HCT116 (cell line): ENCODE data around the gene SHKBP1. TPM values are rescaled to one million over a fixed set of nuclear protein-coding genes. Genes with fewer than 3 reads are reported as not detected.

Source experiments
- ATAC-seq: fragments of 200-7000 bp; cut with Tn5 transposase; 2 replicates; pipeline ENCODE4 v1.9.1; 2020; ENCODE audit warnings: mild to moderate bottlenecking, moderate library complexity
- BruUV-seq: library from RNA; stranded (reverse); fragments of 400-500 nt; replicated peaks from 2 replicates; lab custom pipeline; 2021; lab: Mats Ljungman, UMichigan
- CTCF ChIA-PET: fragments of 300-600 bp; sonication (Branson Sonifier 250); formaldehyde crosslinking; loops from one replicate; lab custom pipeline; 2021; ENCODE audit warnings: antibody characterized with exemption; lab: Charles Lee
- POLR2A ChIA-PET: fragments of 300-600, 350-600 bp; sonication (Branson Sonifier 250); formaldehyde crosslinking; loops from one replicate; lab custom pipeline; 2021; ENCODE audit warnings: antibody characterized with exemption; lab: Charles Lee
- RAD21 ChIA-PET, 2 experiments: fragments of 300-600 bp; sonication (Branson Sonifier 250); formaldehyde crosslinking; loops; one replicate each; lab custom pipeline; 2023; ENCODE audit warnings: low total read pairs in 2 of 2; ENCODE audit not compliant: uncharacterized antibody in 2 of 2, unreplicated experiment in 2 of 2, low non-redundant PET in 1 of 2; lab: Charles Lee
- DNase-seq: peaks from one replicate; pipeline ENCODE4 v3.0.0-alpha.2; 2010; ENCODE audit warnings: low read depth, low spot score
- H2AFZ ChIP-seq: fragments of 200-600 bp; shearing (Covaris generic), sonication (generic); 2 replicates; pipeline ENCODE4 v1.6.1; 2017; ENCODE audit warnings: low read depth, mixed run types, mixed read lengths, antibody characterized with exemption, low read length; ENCODE audit not compliant: poor library complexity, severe bottlenecking
- H3K27ac ChIP-seq: 2 replicates; pipeline ENCODE4 v1.5.1; 2012; ENCODE audit warnings: low read depth, low read length
- H3K27me3 ChIP-seq: fragments of 200-600 bp; sonication (generic); 2 replicates; pipeline ENCODE4 v1.6.1; 2016; ENCODE audit warnings: mixed run types, low read length, mixed read lengths; ENCODE audit not compliant: insufficient read depth
- H3K36me3 ChIP-seq, 2 experiments: fragments of 200-500 bp in 1 of 2; fragments of 200-600 bp in 1 of 2; sonication (Bioruptor generic) in 1 of 2; sonication (generic) in 1 of 2; 2 replicates each; pipeline versions ENCODE4 v1.5.1 to v1.6.1; 2014 to 2016; ENCODE audit warnings: low read length in 2 of 2, inconsistent platforms in 1 of 2, mixed read lengths in 1 of 2, mixed run types in 1 of 2; ENCODE audit not compliant: insufficient read depth in 2 of 2, control insufficient read depth in 1 of 2
- H3K4me1 ChIP-seq, 2 experiments: fragments of 200-600 bp in 1 of 2; sonication (generic) in 1 of 2; 2 replicates each; pipeline versions ENCODE4 v1.5.1 to v1.6.1; 2012 to 2017; ENCODE audit warnings: low read length in 2 of 2, inconsistent platforms in 1 of 2, mild to moderate bottlenecking in 1 of 2, mixed read lengths in 1 of 2, mixed run types in 1 of 2, moderate library complexity in 1 of 2; ENCODE audit not compliant: insufficient read depth in 2 of 2, control insufficient read depth in 1 of 2
- H3K4me2 ChIP-seq: fragments of 200-600 bp; sonication (generic); 2 replicates; pipeline ENCODE4 v1.6.1; 2017; ENCODE audit warnings: mixed run types, low read length, mixed read lengths
- H3K4me3 ChIP-seq, 2 experiments: fragments of 200-600 bp in 1 of 2; sonication (generic) in 1 of 2; replicated peaks in 1 of 2; 2 replicates each; pipeline ENCODE4 v1.5.1; 2011 to 2016; ENCODE audit warnings: low read length in 2 of 2, control low read depth in 1 of 2, low read depth in 1 of 2, mild to moderate bottlenecking in 1 of 2, mixed read lengths in 1 of 2, mixed run types in 1 of 2
- H3K79me2 ChIP-seq: fragments of 200-600 bp; sonication (generic); 2 replicates; pipeline ENCODE4 v1.6.1; 2017; ENCODE audit warnings: mild to moderate bottlenecking, mixed run types, low read length, moderate library complexity, mixed read lengths; ENCODE audit not compliant: insufficient read depth
- H3K9ac ChIP-seq: fragments of 200-600 bp; sonication (generic); 2 replicates; pipeline ENCODE4 v1.6.1; 2016; ENCODE audit warnings: low read length, mixed read lengths
- H3K9me2 ChIP-seq: fragments of 200-600 bp; sonication (generic), shearing (Covaris generic); 2 replicates; pipeline ENCODE4 v1.6.1; 2017; ENCODE audit warnings: mixed run types, mild to moderate bottlenecking, moderate library complexity; ENCODE audit not compliant: insufficient read depth
- H3K9me3 ChIP-seq, 2 experiments: fragments of 200-500 bp in 1 of 2; fragments of 200-600 bp in 1 of 2; sonication (Bioruptor generic) in 1 of 2; sonication (generic) in 1 of 2; 2 replicates each; pipeline ENCODE4 v1.6.1; 2014 to 2017; ENCODE audit warnings: low read length in 2 of 2, mixed read lengths in 2 of 2, inconsistent platforms in 1 of 2, low read depth in 1 of 2, mild to moderate bottlenecking in 1 of 2, mixed run types in 1 of 2, moderate library complexity in 1 of 2; ENCODE audit not compliant: control insufficient read depth in 1 of 2, insufficient read depth in 1 of 2
- H4K20me1 ChIP-seq: fragments of 200-600 bp; sonication (generic), shearing (Covaris generic); 2 replicates; pipeline ENCODE4 v1.6.1; 2017; ENCODE audit warnings: mixed run types, mild to moderate bottlenecking, moderate library complexity; ENCODE audit not compliant: insufficient read depth
- CEBPB ChIP-seq: IDR thresholded peaks from 2 replicates; pipeline ENCODE4 v1.6.1; 2012; ENCODE audit warnings: low read depth
- EGR1 ChIP-seq: IDR thresholded peaks from 2 replicates; pipeline ENCODE4 v1.6.1; 2012; ENCODE audit warnings: low read depth
- EZH2phosphoT487 ChIP-seq: fragments of 200-600 bp; IDR thresholded peaks from 2 replicates; pipeline ENCODE4 v1.6.1; 2018; ENCODE audit warnings: antibody characterized with exemption, borderline replicate concordance
- TCF7L2 ChIP-seq: IDR thresholded peaks from 2 replicates; pipeline ENCODE4 v1.7.0; 2011; ENCODE audit warnings: borderline replicate concordance, inconsistent platforms; ENCODE audit not compliant: insufficient read depth, insufficient read length; ENCODE audit errors: extremely low read depth
- ZBTB33 ChIP-seq: IDR thresholded peaks from 2 replicates; pipeline ENCODE4 v1.6.1; 2011; ENCODE audit warnings: mild to moderate bottlenecking, low read length, moderate library complexity; ENCODE audit not compliant: insufficient replicate concordance; ENCODE audit errors: extremely low read depth
- ZFX ChIP-seq: fragments of 450-650 bp; IDR thresholded peaks from 2 replicates; pipeline ENCODE4 v1.6.1; 2017
- ZNF274 ChIP-seq: fragments of 200-500 bp; sonication (Bioruptor generic); IDR thresholded peaks from 2 replicates; pipeline ENCODE4 v1.6.1; 2014; ENCODE audit warnings: mild to moderate bottlenecking, low read depth, low read length, inconsistent platforms
- intact Hi-C: fragments of 100-400 bp; cut with micrococcal nuclease; formaldehyde crosslinking; loops from 2 replicates; pipeline ENCODE4 v1.10.0; 2022
- total RNA-seq: library from RNA; stranded (reverse); gene quantifications from one replicate; pipeline ENCODE4 v1.2.1, GENCODE V29; 2021; ENCODE audit not compliant: unreplicated experiment
- TF ChIP-seq, protein P1 (sequence below): IDR thresholded peaks from 2 replicates; pipeline ENCODE4 v1.6.1; 2012
- TF ChIP-seq, protein P2 (sequence below): IDR thresholded peaks from 2 replicates; pipeline ENCODE4 v1.6.1; 2012; ENCODE audit warnings: low read depth

The SHKBP1 gene
- total RNA-seq, 1 experiment from 2014 or later = 97.4 TPM

GRCh38 chr19:40638327-40638726 lies 61.7 kb downstream of the SHKBP1 start:
- ATAC-seq (no peak), DNase-seq (no peak)
- Histone ChIP-seq H3K36me3 (no peaks in the 10 kb centered on the region), H3K4me2 (no peak overlapping the region), H3K27ac (no peak overlapping the region), H3K79me2 (no peaks in the 10 kb centered on the region), H3K4me3 (no peak overlapping the region), H3K27me3 (no peaks in the 10 kb centered on the region), H3K9ac (no peak overlapping the region), H3K9me2 (no peaks in the 10 kb centered on the region), H2AFZ (no peak overlapping the region), H3K9me3 (no peaks in the 10 kb centered on the region), H4K20me1 (no peaks in the 10 kb centered on the region), H3K4me1 (peaks cover 2 to 26% of the 10 kb centered on the region in 2 experiments; a peak in 3 of 4 replicates)
- POLR2A ChIA-PET = interaction anchor here (0.7 kb wide), 1 partner anchor 512 kb away, joined by 3 read pairs; no protein-coding TSS in a partner anchor
- no TSS peak for BruUV-seq
- no peak for TF ChIP-seq CEBPB
- no peak for TF ChIP-seq ZNF274
- TF ChIP-seq, protein P1, sequence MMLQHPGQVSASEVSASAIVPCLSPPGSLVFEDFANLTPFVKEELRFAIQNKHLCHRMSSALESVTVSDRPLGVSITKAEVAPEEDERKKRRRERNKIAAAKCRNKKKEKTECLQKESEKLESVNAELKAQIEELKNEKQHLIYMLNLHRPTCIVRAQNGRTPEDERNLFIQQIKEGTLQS = no peak
- intact Hi-C loops = loop anchor here (5.0 kb wide), 1 partner anchor 91 kb away; no protein-coding TSS in a partner anchor
- CTCF ChIA-PET = no interaction called here
- RAD21 ChIA-PET = no interaction called here

DNA sequence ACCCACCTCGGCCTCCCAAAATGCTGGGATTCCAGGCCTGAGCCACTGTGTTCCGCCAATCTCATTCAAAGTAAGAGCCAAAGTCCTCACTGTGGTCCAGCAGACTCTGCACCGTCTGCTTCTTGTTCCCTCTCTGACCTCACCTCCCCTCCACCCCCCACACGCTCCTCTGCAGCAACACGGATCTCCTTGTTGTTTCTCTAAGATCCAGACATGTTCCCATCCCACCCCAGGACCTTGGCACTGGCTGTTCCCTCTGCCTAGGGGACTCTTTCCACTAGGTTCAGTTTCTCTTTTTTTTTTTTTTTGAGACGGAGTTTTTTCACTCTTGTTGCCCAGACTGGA lies 62.9 kb downstream of the SHKBP1 start:
- BruUV-seq = no TSS peak
- RAD21 ChIA-PET = no interaction called here
- no peaks in the 10 kb centered on the region for H3K79me2 ChIP-seq
- CTCF ChIA-PET = no interaction called here
- ATAC-seq = no peak
- peaks cover 9 to 30% of the 10 kb centered on the region in 2 experiments for H3K4me1 ChIP-seq
- H3K36me3 ChIP-seq = no peaks in the 10 kb centered on the region
- POLR2A ChIA-PET = no interaction called here
- H3K4me2 ChIP-seq = no peak overlapping the region
- H3K9me3 ChIP-seq = no peaks in the 10 kb centered on the region
- no peak overlapping the region for H3K9ac ChIP-seq
- no peaks in the 10 kb centered on the region for H3K9me2 ChIP-seq
- no peaks in the 10 kb centered on the region for H4K20me1 ChIP-seq
- DNase-seq = no peak
- no peaks in the 10 kb centered on the region for H3K27me3 ChIP-seq
- H3K4me3 ChIP-seq = no peak overlapping the region
- no peak for TF ChIP-seq EZH2phosphoT487
- TF ChIP-seq EGR1 = no peak
- TF ChIP-seq ZBTB33 = no peak
- TF ChIP-seq TCF7L2 = no peak
- no peak for TF ChIP-seq ZNF274
- no peak for TF ChIP-seq ZFX
- TF ChIP-seq, protein P2, sequence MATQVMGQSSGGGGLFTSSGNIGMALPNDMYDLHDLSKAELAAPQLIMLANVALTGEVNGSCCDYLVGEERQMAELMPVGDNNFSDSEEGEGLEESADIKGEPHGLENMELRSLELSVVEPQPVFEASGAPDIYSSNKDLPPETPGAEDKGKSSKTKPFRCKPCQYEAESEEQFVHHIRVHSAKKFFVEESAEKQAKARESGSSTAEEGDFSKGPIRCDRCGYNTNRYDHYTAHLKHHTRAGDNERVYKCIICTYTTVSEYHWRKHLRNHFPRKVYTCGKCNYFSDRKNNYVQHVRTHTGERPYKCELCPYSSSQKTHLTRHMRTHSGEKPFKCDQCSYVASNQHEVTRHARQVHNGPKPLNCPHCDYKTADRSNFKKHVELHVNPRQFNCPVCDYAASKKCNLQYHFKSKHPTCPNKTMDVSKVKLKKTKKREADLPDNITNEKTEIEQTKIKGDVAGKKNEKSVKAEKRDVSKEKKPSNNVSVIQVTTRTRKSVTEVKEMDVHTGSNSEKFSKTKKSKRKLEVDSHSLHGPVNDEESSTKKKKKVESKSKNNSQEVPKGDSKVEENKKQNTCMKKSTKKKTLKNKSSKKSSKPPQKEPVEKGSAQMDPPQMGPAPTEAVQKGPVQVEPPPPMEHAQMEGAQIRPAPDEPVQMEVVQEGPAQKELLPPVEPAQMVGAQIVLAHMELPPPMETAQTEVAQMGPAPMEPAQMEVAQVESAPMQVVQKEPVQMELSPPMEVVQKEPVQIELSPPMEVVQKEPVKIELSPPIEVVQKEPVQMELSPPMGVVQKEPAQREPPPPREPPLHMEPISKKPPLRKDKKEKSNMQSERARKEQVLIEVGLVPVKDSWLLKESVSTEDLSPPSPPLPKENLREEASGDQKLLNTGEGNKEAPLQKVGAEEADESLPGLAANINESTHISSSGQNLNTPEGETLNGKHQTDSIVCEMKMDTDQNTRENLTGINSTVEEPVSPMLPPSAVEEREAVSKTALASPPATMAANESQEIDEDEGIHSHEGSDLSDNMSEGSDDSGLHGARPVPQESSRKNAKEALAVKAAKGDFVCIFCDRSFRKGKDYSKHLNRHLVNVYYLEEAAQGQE = no peak
- no peak overlapping the region for H3K27ac ChIP-seq
- H2AFZ ChIP-seq = no peak overlapping the region
- intact Hi-C loops = loop anchor here (5.0 kb wide), 1 partner anchor 92 kb away; no protein-coding TSS in a partner anchor
